H1 (cell line): ENCODE measurements around the gene DDR2. TPM values are rescaled to one million over a fixed set of nuclear protein-coding genes. Genes with fewer than 3 reads are reported as not detected.

Experiments
- CTCF ChIA-PET: fragments of 300-600 bp; sonication (Branson Sonifier 250); formaldehyde crosslinking; loops from one replicate; lab custom pipeline; 2021; ENCODE audit not compliant: partially characterized antibody; lab: Charles Lee
- POLR2A ChIA-PET: fragments of 300-600 bp; sonication (Branson Sonifier 250); formaldehyde crosslinking; loops from one replicate; lab custom pipeline; 2021; ENCODE audit warnings: inconsistent platforms; ENCODE audit not compliant: partially characterized antibody; lab: Charles Lee
- DNase-seq, 2 experiments: peaks; one replicate each; pipeline versions ENCODE4 v3.0.0 to v3.0.0-alpha.2; 2010 to 2022; ENCODE audit warnings: low spot score in 2 of 2, low read depth in 1 of 2, mixed read lengths in 1 of 2
- FAIRE-seq: peaks from 2 replicates; lab custom pipeline; 2011; peaks lifted over from hg19 to GRCh38; lab: Jason Lieb, UNC
- H2AFZ ChIP-seq: 2 replicates; pipeline ENCODE4 v1.8.1; 2012; ENCODE audit warnings: low read length, inconsistent platforms
- H2AK5ac ChIP-seq: 2 replicates; pipeline ENCODE4 v1.6.1; 2013; ENCODE audit warnings: low read depth, low read length
- H2BK120ac ChIP-seq: replicated peaks from 2 replicates; pipeline ENCODE3; 2013; ENCODE audit warnings: low read depth, low read length, inconsistent platforms
- H2BK12ac ChIP-seq: 2 replicates; pipeline ENCODE4 v1.6.1; 2013; ENCODE audit warnings: low read depth, low read length
- H2BK15ac ChIP-seq: 2 replicates; pipeline ENCODE4 v1.6.1; 2013; ENCODE audit warnings: low read length
- H2BK20ac ChIP-seq: 2 replicates; pipeline ENCODE4 v1.6.1; 2013; ENCODE audit warnings: low read length
- H2BK5ac ChIP-seq: 2 replicates; pipeline ENCODE4 v1.6.1; 2013; ENCODE audit warnings: low read depth, low read length
- H3K14ac ChIP-seq: 2 replicates; pipeline ENCODE4 v1.6.1; 2013; ENCODE audit warnings: inconsistent platforms; ENCODE audit not compliant: insufficient read length
- H3K18ac ChIP-seq: 2 replicates; pipeline ENCODE4 v1.6.1; 2013; ENCODE audit warnings: low read length; ENCODE audit errors: extremely low read depth
- H3K23ac ChIP-seq: 2 replicates; pipeline ENCODE4 v1.6.1; 2013; ENCODE audit warnings: inconsistent platforms; ENCODE audit not compliant: insufficient read length
- H3K23me2 ChIP-seq: 2 replicates; pipeline ENCODE4 v1.6.1; 2013; ENCODE audit warnings: low read depth, low read length
- H3K27ac ChIP-seq: 2 replicates; pipeline ENCODE4 v1.6.1; 2011; ENCODE audit warnings: low read depth, low read length, inconsistent platforms
- H3K27me3 ChIP-seq, 4 experiments: replicated peaks in 1 of 4; 1 replicate in 1 of 4; 2 replicates in 3 of 4; pipeline versions ENCODE4 v1.6.1 to v1.8.1; 2011 to 2013; ENCODE audit warnings: low read length in 3 of 4, mild to moderate bottlenecking in 3 of 4, inconsistent platforms in 2 of 4, mixed read lengths in 2 of 4, moderate library complexity in 1 of 4; ENCODE audit not compliant: control insufficient read depth in 3 of 4, insufficient read depth in 3 of 4; ENCODE audit errors: extremely low read depth in 1 of 4
- H3K36me3 ChIP-seq, 4 experiments: 2 replicates each; pipeline versions ENCODE4 v1.6.1 to v1.8.1; 2011 to 2013; ENCODE audit warnings: mild to moderate bottlenecking in 4 of 4, low read length in 3 of 4, moderate library complexity in 2 of 4, control low read depth in 1 of 4, inconsistent platforms in 1 of 4; ENCODE audit not compliant: insufficient read depth in 4 of 4, control insufficient read depth in 2 of 4
- H3K4ac ChIP-seq: replicated peaks from 2 replicates; pipeline ENCODE3; 2013; ENCODE audit warnings: low read length, low read depth, mixed read lengths, inconsistent platforms; ENCODE audit not compliant: insufficient read length
- H3K4me1 ChIP-seq, 4 experiments: replicated peaks in 1 of 4; 1 replicate in 1 of 4; 2 replicates in 3 of 4; pipeline versions ENCODE4 v1.6.1 to v1.8.1; 2011 to 2013; ENCODE audit warnings: low read length in 3 of 4, inconsistent platforms in 2 of 4, mixed read lengths in 1 of 4; ENCODE audit not compliant: insufficient read depth in 4 of 4, control insufficient read depth in 3 of 4
- H3K4me2 ChIP-seq, 2 experiments: 2 replicates each; pipeline versions ENCODE4 v1.6.1 to v1.8.1; 2011 to 2013; ENCODE audit warnings: low read depth in 2 of 2, low read length in 2 of 2, control low read depth in 1 of 2, inconsistent platforms in 1 of 2, mild to moderate bottlenecking in 1 of 2; ENCODE audit not compliant: insufficient read depth in 1 of 2
- H3K4me3 ChIP-seq, 4 experiments: fragments of 200-600, 300-600 bp in 1 of 4; sonication (generic), shearing (Covaris generic), sonication (Bioruptor Twin) in 1 of 4; 2 replicates each; pipeline versions ENCODE4 v1.5.1 to v1.8.1; 2011 to 2016; ENCODE audit warnings: low read length in 4 of 4, low read depth in 3 of 4, control low read depth in 2 of 4, inconsistent platforms in 2 of 4, mild to moderate bottlenecking in 2 of 4, mixed read lengths in 1 of 4, moderate library complexity in 1 of 4; ENCODE audit not compliant: insufficient read depth in 2 of 4; ENCODE audit errors: extremely low read depth in 1 of 4
- H3K56ac ChIP-seq: replicated peaks from 2 replicates; pipeline ENCODE3; 2013; ENCODE audit warnings: low read depth, mild to moderate bottlenecking, mixed read lengths, low read length, inconsistent platforms; ENCODE audit not compliant: insufficient read length
- H3K79me1 ChIP-seq: 2 replicates; pipeline ENCODE4 v1.6.1; 2013; ENCODE audit warnings: low read depth, low read length, control low read depth
- H3K79me2 ChIP-seq, 2 experiments: 2 replicates each; pipeline versions ENCODE4 v1.6.1 to v1.8.1; 2012 to 2013; ENCODE audit warnings: low read length in 2 of 2, mild to moderate bottlenecking in 2 of 2, inconsistent platforms in 1 of 2; ENCODE audit not compliant: insufficient read depth in 2 of 2, control insufficient read depth in 1 of 2
- H3K9ac ChIP-seq, 4 experiments: replicated peaks in 1 of 4; 1 replicate in 1 of 4; 2 replicates in 3 of 4; pipeline versions ENCODE4 v1.6.1 to v1.8.1; 2011 to 2013; ENCODE audit warnings: low read depth in 3 of 4, low read length in 3 of 4, control low read depth in 2 of 4, mild to moderate bottlenecking in 2 of 4, moderate library complexity in 2 of 4, inconsistent platforms in 1 of 4; ENCODE audit errors: extremely low read depth in 1 of 4
- H3K9me3 ChIP-seq, 2 experiments: 2 replicates each; pipeline versions ENCODE4 v1.6.1 to v1.8.1; 2012 to 2013; ENCODE audit warnings: mild to moderate bottlenecking in 2 of 2, moderate library complexity in 2 of 2, control low read depth in 1 of 2, inconsistent platforms in 1 of 2, low read depth in 1 of 2, low read length in 1 of 2, mixed read lengths in 1 of 2; ENCODE audit not compliant: insufficient read depth in 2 of 2
- H4K20me1 ChIP-seq, 2 experiments: replicated peaks in 1 of 2; 2 replicates each; pipeline versions ENCODE3 to v1.8.1; 2011 to 2013; ENCODE audit warnings: inconsistent platforms in 2 of 2, low read length in 2 of 2, mild to moderate bottlenecking in 1 of 2; ENCODE audit not compliant: insufficient read depth in 2 of 2, control insufficient read depth in 1 of 2
- H4K5ac ChIP-seq: 2 replicates; pipeline ENCODE4 v1.6.1; 2013; ENCODE audit warnings: low read length, low read depth, mixed read lengths, inconsistent platforms; ENCODE audit not compliant: insufficient read length
- H4K8ac ChIP-seq: 2 replicates; pipeline ENCODE4 v1.8.0; 2013; ENCODE audit warnings: mild to moderate bottlenecking, moderate library complexity, low read length, inconsistent platforms; ENCODE audit not compliant: insufficient read depth; ENCODE audit errors: extremely low read depth
- H4K91ac ChIP-seq: replicated peaks from 2 replicates; pipeline ENCODE3; 2013; ENCODE audit warnings: low read length, mixed read lengths, inconsistent platforms; ENCODE audit not compliant: insufficient read length
- CTBP2 ChIP-seq: IDR thresholded peaks from 2 replicates; pipeline ENCODE4 v1.7.0; 2011; ENCODE audit warnings: borderline replicate concordance, mild to moderate bottlenecking, moderate library complexity, mixed read lengths, low read length; ENCODE audit not compliant: insufficient read depth, insufficient read length
- HDAC2 ChIP-seq, 2 experiments: fragments of 300-600 bp in 1 of 2; sonication (generic) in 1 of 2; IDR thresholded peaks; 2 replicates each; pipeline ENCODE4 v1.6.1; 2011 to 2012; ENCODE audit warnings: low read depth in 2 of 2, low read length in 2 of 2, mild to moderate bottlenecking in 2 of 2, moderate library complexity in 2 of 2, borderline replicate concordance in 1 of 2, inconsistent platforms in 1 of 2
- RXRA ChIP-seq: IDR thresholded peaks from 2 replicates; pipeline ENCODE4 v1.6.1; 2011; ENCODE audit warnings: low read depth, mild to moderate bottlenecking, low read length, moderate library complexity; ENCODE audit not compliant: insufficient read depth
- SAP30 ChIP-seq: fragments of 300-600 bp; sonication (generic); IDR thresholded peaks from 2 replicates; pipeline ENCODE4 v1.7.1; 2012; ENCODE audit warnings: low read length, moderate library complexity, mild to moderate bottlenecking, inconsistent platforms; ENCODE audit not compliant: insufficient read depth, insufficient replicate concordance
- SRF ChIP-seq: IDR thresholded peaks from 2 replicates; pipeline ENCODE4 v1.6.1; 2011; ENCODE audit warnings: mild to moderate bottlenecking, low read depth, low read length, moderate library complexity
- WGBS, 2 experiments: shearing (Covaris generic) in 1 of 2; methylation state at CpG; one replicate each; pipeline versions ENCODE4 v1.1.6 to v1.1.7; 2013 to 2015; ENCODE audit warnings: low lambda C conversion rate in 2 of 2, mixed read lengths in 2 of 2, inconsistent platforms in 1 of 2, low coverage in 1 of 2, missing lambda C conversion rate in 1 of 2; ENCODE audit not compliant: insufficient replicate concordance in 2 of 2, insufficient coverage in 1 of 2, insufficient read length in 1 of 2; ENCODE audit errors: extremely low coverage in 1 of 2, missing lambda C conversion rate in 1 of 2; 5-methylcytosine and 5-hydroxymethylcytosine counted together
- polyA plus RNA-seq, 7 experiments: library from polyadenylated mRNA; depleted of rRNA in 3 of 7; stranded (reverse) in 5 of 7; unstranded in 2 of 7; fragments of >200 nt in 5 of 7; fragments of 200-250 nt in 2 of 7; gene quantifications; 1 replicate in 5 of 7; 2 replicates in 1 of 7; 4 replicates in 1 of 7; pipeline versions ENCODE4 v1.2.1 to v1.2.3, GENCODE V29; 2011 to 2013; ENCODE audit warnings: missing spikeins in 2 of 7, mixed read lengths in 2 of 7
- total RNA-seq: library from RNA; stranded (reverse); fragmentation: NEBNext Ultra II Directional; extraction: Animal tissue kit (Norgen Biotek cat#: 25700); gene quantifications from 2 replicates; pipeline ENCODE4 v1.2.1, GENCODE V29; 2021

DDR2 gene
- total and polyA plus RNA-seq, 2 of the 8 experiments (the other 6 are each of a cell fraction or from before 2014, with no cell fraction given): 1.00 to 2.1 TPM

DNA sequence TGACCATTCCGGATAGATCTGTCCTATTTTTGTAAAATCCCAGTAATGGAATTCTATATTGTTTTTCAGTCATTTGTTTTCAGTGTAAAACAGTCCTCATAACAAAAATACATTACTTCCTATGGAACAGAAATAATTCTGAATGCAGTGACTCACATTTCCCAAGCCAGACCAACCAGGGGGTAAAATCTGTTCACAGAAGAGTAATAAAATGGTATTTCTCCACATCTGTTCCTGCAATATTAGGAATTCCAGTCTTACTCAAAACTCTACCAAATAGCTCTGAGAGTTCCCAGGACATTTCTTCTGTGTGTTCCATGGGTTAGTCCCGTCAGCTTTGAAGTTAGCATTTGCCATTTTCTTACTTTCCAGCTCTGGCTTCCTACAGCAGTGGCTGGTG is 2.6 kb upstream of the DDR2 start:
- Histone ChIP-seq H2BK20ac (no peak overlapping the region), H3K27me3 (no peaks in the 10 kb centered on the region), H3K4me3 (no peak overlapping the region)
- CTCF ChIA-PET: interaction anchor here (0.8 to 6.3 kb wide), 5 partner anchors 9 to 100 kb away, joined by 3 to 47 read pairs (median 3); no protein-coding TSS in a partner anchor
- no peak for FAIRE-seq
- TF ChIP-seq HDAC2 (IDR thresholded peaks at IDR 0.05; ENCODE audit: borderline replicate concordance in 1 of 2, low read depth in 2 of 2, low read length in 2 of 2): no peak
- TF ChIP-seq SRF: no peak
- TF ChIP-seq SAP30: no peak
- no peak for TF ChIP-seq RXRA
- no peak for TF ChIP-seq CTBP2
- TF ChIP-seq, all 59 proteins: peak for 0
- Histone ChIP-seq H3K9me3 (no peaks in the 10 kb centered on the region), H3K79me1 (no peaks in the 10 kb centered on the region), H3K18ac (no peak overlapping the region), H3K4ac (no peak overlapping the region), H2BK120ac (no peak overlapping the region), H3K27ac (no peak overlapping the region), H4K8ac (no peak overlapping the region), H3K23me2 (no peaks in the 10 kb centered on the region), H4K5ac (no peak overlapping the region), H2BK12ac (no peak overlapping the region), H2AFZ (no peak overlapping the region), H3K4me2 (no peak overlapping the region), H2BK15ac (no peak overlapping the region), H3K36me3 (no peaks in the 10 kb centered on the region), H2BK5ac (no peak overlapping the region), H3K4me1 (peaks cover 0 to 3% (median 0%) of the 10 kb centered on the region in 4 experiments; a peak in 1 of 7 replicates), H3K79me2 (no peaks in the 10 kb centered on the region), H3K56ac (no peak overlapping the region), H3K14ac (no peak overlapping the region), H4K20me1 (no peaks in the 10 kb centered on the region), H3K9ac (no peak overlapping the region), H4K91ac (no peak overlapping the region), H3K23ac (no peak overlapping the region), H2AK5ac (no peak overlapping the region)
- 86% methylated on average over 2 of the region's 2 CpGs; no CpG with 5 or more reads in 1 of the 2 experiments for WGBS, 2 experiments
- no peak for DNase-seq
- POLR2A ChIA-PET: no interaction called here
